Thyroid gland (tissue), 4 donors: ENCODE measurements around the gene INMT. TPM values are rescaled to one million over a fixed set of nuclear protein-coding genes. Genes with fewer than 3 reads are reported as not detected.

ENCODE experiments used
- DNase-seq, 2 donors: peaks; one replicate each; pipeline ENCODE4 v3.0.0-alpha.2; 2019
- H3K27ac ChIP-seq, 3 donors: fragments of 200-600 bp; sonication (generic); 1 replicate in 2 of 3; 2 replicates in 1 of 3; pipeline ENCODE4 v1.5.1; 2016 to 2019; ENCODE audit warnings: mild to moderate bottlenecking in 1 of 3, moderate library complexity in 1 of 3
- H3K27me3 ChIP-seq: fragments of 200-600 bp; sonication (generic); one replicate; pipeline ENCODE4 v1.5.1; 2019
- H3K36me3 ChIP-seq, 2 donors: fragments of 200-600 bp; sonication (generic); one replicate each; pipeline ENCODE4 v1.5.1; 2016 to 2019
- H3K4me1 ChIP-seq, 2 donors: fragments of 200-600 bp; sonication (generic); one replicate each; pipeline ENCODE4 v1.5.1; 2017 to 2019
- H3K4me3 ChIP-seq, 3 donors: fragments of 200-600 bp; sonication (generic); replicated peaks in 1 of 3; 1 replicate in 2 of 3; 2 replicates in 1 of 3; pipeline ENCODE4 v1.5.1; 2016; ENCODE audit warnings: mild to moderate bottlenecking in 1 of 3
- H3K9me3 ChIP-seq: fragments of 200-600 bp; sonication (generic); one replicate; pipeline ENCODE4 v1.5.1; 2017
- POLR2A ChIP-seq, 2 donors: fragments of 450-650 bp; IDR thresholded peaks; one replicate each; pipeline ENCODE4 v1.6.1; 2017; ENCODE audit warnings: antibody characterized with exemption in 2 of 2, mild to moderate bottlenecking in 2 of 2, moderate library complexity in 1 of 2
- WGBS, 2 donors: methylation state at CpG; one replicate each; pipeline ENCODE4 v1.1.5; 2017; 5-methylcytosine and 5-hydroxymethylcytosine counted together
- intact Hi-C: fragments of 100-400 bp; cut with DNase I; formaldehyde crosslinking; loops from one replicate; pipeline ENCODE4 v1.15.1; 2023
- total RNA-seq, 4 donors: library from RNA; depleted of rRNA; stranded (reverse); fragments of >200 nt; gene quantifications; one replicate each; pipeline ENCODE4 v1.2.3, GENCODE V29; 2016
- TF ChIP-seq, protein P1 (sequence below), 6 experiments: fragments of 200-600 bp in 3 of 6; fragments of 450-650 bp in 3 of 6; sonication (generic) in 3 of 6; IDR thresholded peaks; one replicate each; pipeline ENCODE4 v1.5.1; 2016 to 2019; ENCODE audit warnings: antibody characterized with exemption in 6 of 6, mild to moderate bottlenecking in 2 of 6, inconsistent platforms in 1 of 6, moderate library complexity in 1 of 6

The INMT gene
- total RNA-seq, 4 donors from 2014 or later: 19.9 to 47.3 (median 30.1) TPM

GRCh38 chr7:30750683-30751650 lies 968 bp upstream of the INMT start:
- Histone ChIP-seq H3K36me3 (no peaks in the 10 kb centered on the region), H3K4me3 (no peak overlapping the region), H3K27me3 (no peaks in the 10 kb centered on the region), H3K4me1 (peaks cover 0 to 15% of the 10 kb centered on the region in 2 donors), H3K27ac (peak overlapping the region; percentile 44 to 67 (median 58)), H3K9me3 (no peaks in the 10 kb centered on the region)
- TF ChIP-seq, protein P1, sequence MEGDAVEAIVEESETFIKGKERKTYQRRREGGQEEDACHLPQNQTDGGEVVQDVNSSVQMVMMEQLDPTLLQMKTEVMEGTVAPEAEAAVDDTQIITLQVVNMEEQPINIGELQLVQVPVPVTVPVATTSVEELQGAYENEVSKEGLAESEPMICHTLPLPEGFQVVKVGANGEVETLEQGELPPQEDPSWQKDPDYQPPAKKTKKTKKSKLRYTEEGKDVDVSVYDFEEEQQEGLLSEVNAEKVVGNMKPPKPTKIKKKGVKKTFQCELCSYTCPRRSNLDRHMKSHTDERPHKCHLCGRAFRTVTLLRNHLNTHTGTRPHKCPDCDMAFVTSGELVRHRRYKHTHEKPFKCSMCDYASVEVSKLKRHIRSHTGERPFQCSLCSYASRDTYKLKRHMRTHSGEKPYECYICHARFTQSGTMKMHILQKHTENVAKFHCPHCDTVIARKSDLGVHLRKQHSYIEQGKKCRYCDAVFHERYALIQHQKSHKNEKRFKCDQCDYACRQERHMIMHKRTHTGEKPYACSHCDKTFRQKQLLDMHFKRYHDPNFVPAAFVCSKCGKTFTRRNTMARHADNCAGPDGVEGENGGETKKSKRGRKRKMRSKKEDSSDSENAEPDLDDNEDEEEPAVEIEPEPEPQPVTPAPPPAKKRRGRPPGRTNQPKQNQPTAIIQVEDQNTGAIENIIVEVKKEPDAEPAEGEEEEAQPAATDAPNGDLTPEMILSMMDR (IDR thresholded peaks at IDR 0.05): no peak
- TF ChIP-seq POLR2A (IDR thresholded peaks at IDR 0.05): no peak
- intact Hi-C loops: no loop called here
- peak in 1 of 2 donors; percentile 33 for DNase-seq
- WGBS, 2 donors: 59 to 72% methylated on average over 16 of the region's 16 CpGs

- Histone ChIP-seq H3K9me3 (no peaks in the 10 kb centered on the region), H3K4me3 (peak overlapping the region in 1 of 3 donors; percentile 9), H3K36me3 (no peaks in the 10 kb centered on the region), H3K27ac (peak overlapping the region; percentile 44 to 67 (median 58)), H3K27me3 (no peaks in the 10 kb centered on the region), H3K4me1 (peaks cover 0 to 23% of the 10 kb centered on the region in 2 donors)
- 44 to 53% methylated on average over 2 to 6 of the region's 6 CpGs for WGBS, 2 donors
- intact Hi-C loops: no loop called here
- TF ChIP-seq, protein P1 (IDR thresholded peaks at IDR 0.05): no peak
- no peak for TF ChIP-seq POLR2A (IDR thresholded peaks at IDR 0.05)
- DNase-seq: no peak
Measured at GRCh38 chr7:30752484-30752883, 549 bp downstream of the INMT start.

DNA sequence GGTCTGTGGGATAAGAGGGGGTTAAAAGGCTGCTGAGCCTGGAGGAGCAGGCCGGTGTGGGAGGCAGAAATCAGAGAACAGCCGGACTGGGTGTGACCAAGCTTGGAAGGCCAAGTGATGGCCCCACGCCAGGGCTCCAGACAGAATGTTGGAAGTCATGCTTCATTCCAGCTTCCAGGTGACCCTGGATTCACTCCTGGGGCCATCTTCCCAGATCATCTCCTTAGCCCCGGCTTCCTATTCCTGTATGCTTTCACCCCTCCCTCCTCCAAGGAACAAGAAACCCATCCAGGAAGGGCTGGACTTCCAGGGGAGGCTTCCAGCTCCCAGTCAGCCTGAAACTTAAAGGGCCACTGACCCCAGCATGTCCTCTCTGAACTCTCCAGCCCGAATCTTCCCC lies 1.0 kb downstream of the INMT start:
- 21 to 23% methylated on average over 5 of the region's 5 CpGs for WGBS, 2 donors
- TF ChIP-seq, protein P1 (IDR thresholded peaks at IDR 0.05): no peak
- TF ChIP-seq POLR2A (IDR thresholded peaks at IDR 0.05): no peak
- Histone ChIP-seq H3K9me3 (no peaks in the 10 kb centered on the region), H3K4me1 (peaks cover 0 to 24% of the 10 kb centered on the region in 2 donors), H3K36me3 (no peaks in the 10 kb centered on the region), H3K27ac (peak overlapping the region; percentile 44 to 67 (median 58)), H3K27me3 (no peaks in the 10 kb centered on the region), H3K4me3 (no peak overlapping the region)
- intact Hi-C loops: no loop called here
- peak; percentile 50 to 62 for DNase-seq

- TF ChIP-seq POLR2A (IDR thresholded peaks at IDR 0.05): no peak
- TF ChIP-seq, protein P1 (IDR thresholded peaks at IDR 0.05): no peak
- Histone ChIP-seq H3K4me1 (peaks cover 0 to 24% of the 10 kb centered on the region in 2 donors), H3K27ac (no peak overlapping the region), H3K9me3 (no peaks in the 10 kb centered on the region), H3K27me3 (no peaks in the 10 kb centered on the region), H3K4me3 (no peak overlapping the region), H3K36me3 (no peaks in the 10 kb centered on the region)
- no peak for DNase-seq
- WGBS, 2 donors: 82 to 93% methylated on average over 6 of the region's 6 CpGs
- intact Hi-C loops: no loop called here
Measured at GRCh38 chr7:30754315-30754877, 2.5 kb downstream of the INMT start.
